NCI-H146 treated with DMSO at 0.1 percent for 48 hours (cell line): ENCODE results near the gene SFMBT1.
"Not testable (repeated sequence)": the region's sequence is repeated elsewhere in the genome, so short reads cannot be mapped to it uniquely, and the experiment has no call there.

ENCODE experiments used
- DNase-seq: peaks from one replicate; lab custom pipeline; 2025; ENCODE audit not compliant: unreplicated experiment; lab: John Stamatoyannopoulos, UW

Gene SFMBT1

GRCh38 chr3:53073553-53074365 is 27.9 kb upstream of the SFMBT1 start:
- DNase-seq: no peak

- DNase-seq: peak; percentile 42
These were observed 27.0 kb upstream of the SFMBT1 start for GRCh38 chr3:53072653-53073552.

DNA sequence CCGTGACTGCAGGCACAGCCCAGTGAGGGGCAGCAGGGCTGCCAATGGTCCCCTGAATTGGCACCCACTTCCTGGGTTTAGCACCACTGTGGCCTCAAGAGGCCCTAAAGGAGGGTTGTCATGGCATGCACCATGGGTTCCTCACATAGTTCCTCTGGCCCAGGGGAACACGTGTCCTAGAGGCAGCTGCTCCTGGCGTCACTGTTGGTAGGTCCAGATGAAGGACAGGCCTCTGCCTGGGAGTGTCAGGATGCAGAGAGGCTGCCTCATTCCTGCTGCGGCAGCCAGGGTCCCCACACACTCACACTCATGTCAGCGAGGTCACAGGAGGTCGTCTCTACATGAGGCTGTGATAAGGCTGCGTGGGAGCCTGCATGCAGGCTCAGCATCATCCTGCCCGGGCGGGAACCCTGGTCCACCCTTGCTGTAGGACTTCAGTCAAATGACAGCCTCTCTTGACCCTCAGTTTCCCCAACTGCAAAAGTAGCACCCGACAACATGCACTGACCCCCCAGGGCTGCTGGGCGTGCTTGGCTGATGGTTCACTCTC is 26.1 kb upstream of the SFMBT1 start:
- DNase-seq: no peak

GRCh38 chr3:53069422-53070068 is 23.7 kb upstream of the SFMBT1 start:
- peak; percentile 10 for DNase-seq

DNA sequence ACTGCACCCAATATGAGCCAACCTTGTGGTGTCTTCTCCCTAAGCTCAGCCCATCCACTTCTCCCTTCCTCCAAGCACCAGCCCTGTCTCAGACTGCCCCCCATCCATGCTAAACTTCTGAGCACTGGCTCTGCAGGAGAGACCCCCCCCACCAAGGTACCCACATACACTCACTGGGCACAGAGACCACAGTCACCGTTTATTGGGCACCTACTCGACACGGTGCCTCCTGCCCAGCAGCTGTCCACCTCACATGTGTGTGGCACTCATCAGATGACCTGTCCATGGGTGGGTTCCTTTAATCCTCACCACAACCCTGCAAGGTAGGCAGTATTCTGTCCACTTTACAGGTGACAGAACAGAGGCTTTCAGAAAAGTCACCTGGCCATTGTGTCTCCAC is 22.3 kb upstream of the SFMBT1 start:
- DNase-seq: no peak

DNA sequence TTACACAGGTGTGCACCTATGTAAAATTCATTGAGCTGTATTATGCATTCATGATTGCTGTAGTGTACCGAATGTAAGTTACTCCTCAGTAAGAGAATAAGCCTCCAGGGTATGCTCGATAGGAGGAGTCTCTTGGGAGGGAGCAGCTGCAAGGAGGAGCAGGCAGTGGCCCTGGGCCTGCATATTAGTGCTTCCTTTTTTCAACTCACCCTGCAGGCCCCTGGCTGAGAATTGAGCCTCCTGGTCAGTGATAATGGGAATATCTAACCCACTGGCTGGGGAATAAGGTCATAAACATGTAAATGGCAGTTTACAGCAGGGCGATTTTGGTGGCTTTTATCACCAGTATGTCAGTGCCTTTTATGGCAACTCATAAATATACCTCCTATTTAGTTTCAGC is 21.7 kb upstream of the SFMBT1 start:
- no peak for DNase-seq

DNA sequence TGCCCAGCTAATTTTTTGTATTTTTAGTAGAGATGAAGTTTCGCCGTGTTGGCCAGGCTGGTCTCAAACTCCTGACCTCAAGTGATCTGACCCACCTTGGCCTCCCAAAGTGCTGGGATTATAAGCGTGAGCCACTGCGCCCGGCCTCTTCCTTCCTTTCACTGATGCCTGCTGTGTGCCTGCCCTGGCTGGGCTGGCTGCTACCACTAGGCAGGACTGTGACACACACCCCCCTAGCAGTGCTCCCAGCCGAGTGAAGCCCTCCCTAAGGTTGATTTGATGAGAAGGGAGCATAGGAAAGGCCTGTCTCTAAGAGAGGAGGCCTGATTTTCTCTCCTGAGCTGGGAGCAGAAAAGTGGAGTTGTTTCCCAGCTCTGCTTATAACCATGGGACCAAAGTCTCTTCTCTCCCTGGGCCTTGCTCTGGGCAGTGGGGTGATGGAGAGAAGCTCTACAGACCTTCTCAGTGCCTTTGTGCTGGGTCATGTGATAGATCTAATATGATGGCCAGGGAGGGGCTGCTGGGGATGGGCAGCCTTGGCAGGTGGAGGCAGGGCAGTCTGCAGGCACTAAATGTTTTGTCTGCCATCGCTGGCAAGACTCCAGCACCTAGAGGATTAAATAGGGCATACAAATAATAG is 20.1 kb upstream of the SFMBT1 start:
- DNase-seq: no peak

DNA sequence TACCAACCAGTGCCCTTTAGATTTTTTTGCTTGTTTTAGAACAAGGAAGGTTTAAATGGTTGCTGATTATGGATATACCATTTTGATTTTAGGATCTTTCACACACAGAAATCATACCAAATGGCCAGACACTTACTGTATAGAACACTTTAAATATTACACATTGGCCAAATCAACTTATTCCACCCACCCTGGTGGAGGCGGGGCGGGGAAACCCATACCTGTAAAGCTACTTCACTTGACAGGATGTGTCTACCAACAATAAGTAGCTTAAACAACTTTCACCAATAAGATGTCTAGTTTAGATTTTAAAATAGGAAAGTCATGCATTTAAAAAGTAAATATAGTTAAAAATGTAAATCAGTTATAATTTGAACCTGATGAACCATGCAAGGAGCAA is 17.0 kb upstream of the SFMBT1 start:
- no peak for DNase-seq

DNA sequence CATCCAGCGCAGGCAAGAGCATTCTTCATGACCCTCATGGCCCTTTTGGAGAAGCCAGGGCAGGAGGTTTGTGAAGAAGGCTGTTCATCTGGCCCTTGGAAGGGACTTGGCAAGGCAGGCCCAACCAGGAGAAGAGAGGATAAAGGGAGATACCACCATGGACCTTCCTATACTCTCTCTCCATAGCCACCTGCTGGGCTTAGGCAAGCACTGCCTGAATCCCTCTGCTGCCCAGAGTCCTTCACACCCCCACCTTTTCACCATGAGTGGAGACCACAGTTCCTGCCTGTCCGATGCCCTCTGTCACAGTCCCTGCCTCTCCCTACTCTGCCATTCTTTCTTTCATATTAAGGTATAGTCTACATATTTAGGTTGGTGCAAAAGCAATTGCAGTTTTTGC is 10.6 kb upstream of the SFMBT1 start:
- no peak for DNase-seq

GRCh38 chr3:53054233-53054632 is 8.4 kb upstream of the SFMBT1 start:
- DNase-seq: not testable (repeated sequence)

GRCh38 chr3:53051929-53052328 is 6.1 kb upstream of the SFMBT1 start:
- peak; percentile 50 for DNase-seq

DNA sequence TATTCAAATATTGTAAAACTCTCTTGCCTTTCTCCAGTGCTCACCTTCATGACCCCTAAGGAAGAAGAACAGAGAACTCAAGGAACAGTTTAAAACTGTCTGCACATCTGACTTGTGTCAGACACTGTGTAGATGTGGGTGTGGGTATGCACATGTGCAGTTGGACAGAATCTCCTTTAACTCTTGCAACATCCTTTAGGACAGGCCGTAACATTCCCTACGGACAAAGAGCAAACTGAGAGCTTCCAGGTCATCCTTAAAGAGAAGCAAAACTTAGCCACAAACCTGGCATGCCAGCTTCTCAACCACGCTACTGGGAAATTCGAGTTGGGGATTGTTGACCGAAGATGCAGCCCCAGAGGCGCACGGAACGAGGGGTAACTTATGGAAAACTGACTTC is 4.1 kb upstream of the SFMBT1 start:
- no peak for DNase-seq

DNA sequence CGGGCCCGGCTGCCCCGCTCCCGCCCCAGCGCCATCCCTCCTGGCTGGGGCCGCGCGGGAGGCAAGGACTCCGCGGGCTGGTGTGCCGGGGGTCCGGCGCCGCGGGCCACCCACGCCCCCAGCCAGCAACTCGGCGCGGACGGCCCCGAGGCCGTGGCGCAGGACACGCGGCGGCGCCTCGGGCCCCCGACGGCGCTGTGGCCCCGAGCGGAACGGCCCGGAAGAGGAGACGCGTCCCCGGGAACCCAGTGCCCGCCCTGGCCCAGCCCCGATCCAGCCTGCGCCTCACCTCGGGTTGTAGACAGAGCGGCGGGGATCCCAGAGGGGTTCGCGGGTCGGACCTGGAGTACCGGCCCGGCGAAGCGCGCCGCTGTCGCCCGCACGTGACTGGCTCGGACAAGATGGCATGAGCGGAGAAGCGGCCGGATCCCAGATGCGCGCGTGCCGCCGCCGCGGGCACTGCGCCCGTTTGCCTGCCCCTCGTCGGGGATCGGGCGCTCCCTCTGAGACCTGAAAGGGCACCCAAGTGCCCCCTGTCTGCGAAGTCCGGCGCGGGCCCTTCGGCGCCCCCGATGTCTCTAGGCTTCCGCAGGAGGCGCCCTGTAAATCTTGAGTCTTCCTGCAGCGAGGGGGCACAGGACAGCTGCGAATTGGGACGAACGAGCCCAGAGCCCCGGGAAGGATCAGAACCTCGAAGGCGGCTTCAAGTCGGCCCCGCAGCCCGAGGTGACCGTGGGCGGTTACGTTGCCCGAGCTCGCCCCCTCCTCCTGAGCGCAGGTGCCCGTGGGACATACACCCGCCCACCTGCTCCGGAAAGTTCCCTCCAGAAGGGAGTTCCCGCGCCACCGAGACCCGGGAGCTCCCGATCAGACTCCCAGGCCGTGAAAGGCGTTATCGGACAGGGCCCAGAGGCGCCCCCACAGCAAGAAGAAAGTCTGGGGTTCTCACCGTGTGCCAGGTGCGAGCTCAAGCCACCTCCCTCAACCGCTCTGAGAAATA is 598 bp upstream of the SFMBT1 start:
- DNase-seq: no peak

GRCh38 chr3:53044711-53045517 is 959 bp downstream of the SFMBT1 start:
- DNase-seq: no peak

GRCh38 chr3:53044371-53044710 is 1.5 kb downstream of the SFMBT1 start:
- DNase-seq: no peak

- no peak for DNase-seq
These were observed 2.1 kb downstream of the SFMBT1 start for GRCh38 chr3:53043738-53044137.

DNA sequence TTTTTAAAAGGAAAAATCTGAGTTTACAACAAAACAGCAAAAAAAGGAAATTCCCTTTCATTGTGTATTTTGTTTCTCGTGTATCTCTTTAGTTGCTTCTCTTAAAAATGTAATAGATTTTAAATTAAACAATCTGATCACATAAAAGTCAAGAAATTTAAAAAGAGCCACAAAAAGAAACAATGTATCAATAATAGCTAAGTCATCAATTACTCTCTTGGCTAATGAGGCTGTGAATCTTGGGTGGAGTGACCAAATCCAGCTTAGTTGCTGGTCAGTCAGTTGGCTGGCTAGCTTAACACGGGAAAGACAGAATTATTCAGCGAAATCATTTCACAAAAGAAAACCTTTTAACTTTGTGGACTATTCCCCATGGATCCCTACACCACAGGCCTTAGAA is 3.2 kb downstream of the SFMBT1 start:
- DNase-seq: no peak

- no peak for DNase-seq
These were observed 5.5 kb downstream of the SFMBT1 start for GRCh38 chr3:53040351-53040820.

DNA sequence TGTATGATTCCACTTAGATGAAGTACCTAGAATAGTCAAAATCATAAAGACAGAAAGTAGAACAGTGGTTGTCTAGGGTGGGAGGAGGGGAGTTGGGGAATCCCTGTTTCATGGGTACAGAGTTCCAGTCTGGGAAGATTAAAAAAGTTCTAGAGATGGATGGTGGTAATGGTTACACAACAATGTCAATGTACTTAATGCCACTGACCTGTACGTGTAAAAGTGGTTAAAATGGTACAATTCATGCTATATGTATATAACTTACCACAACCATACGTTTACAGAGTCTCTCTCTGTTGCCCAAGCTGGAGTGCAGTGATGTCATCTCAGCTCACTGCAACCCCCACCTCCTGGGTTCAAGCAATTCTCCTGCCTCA is 6.5 kb downstream of the SFMBT1 start:
- DNase-seq: no peak
